K562 (cell line): ENCODE measurements around the gene NDUFS6.

Experiments used
- DIDO1 ChIP-seq: fragments of 450-650 bp; IDR thresholded peaks from 2 replicates; pipeline ENCODE4 v1.6.1; 2016; ENCODE audit warnings: low read depth, missing biosample characterization, missing genetic modification characterization
- FOXJ3 ChIP-seq: sonication (generic); formaldehyde crosslinking; IDR thresholded peaks from 2 replicates; pipeline ENCODE4 v1.4.0; 2020; ENCODE audit warnings: mild to moderate bottlenecking, missing genetic modification reagents
- KLF13 ChIP-seq: fragments of 450-650 bp; IDR thresholded peaks from 2 replicates; pipeline ENCODE4 v1.6.1; 2016; ENCODE audit warnings: missing genetic modification characterization, low read depth, mild to moderate bottlenecking, missing compliant biosample characterization, moderate library complexity, borderline replicate concordance
- LEF1 ChIP-seq: fragments of 450-650 bp; IDR thresholded peaks from 2 replicates; pipeline ENCODE4 v1.6.1; 2016; ENCODE audit warnings: mild to moderate bottlenecking
- POLR2A ChIP-seq: fragments of 450-650 bp; conservative IDR thresholded peaks from 2 replicates; pipeline ENCODE4 v1.6.1; 2016
- POLR2AphosphoS5 ChIP-seq: IDR thresholded peaks from 2 replicates; pipeline ENCODE4 v1.6.1; 2011; ENCODE audit warnings: mild to moderate bottlenecking, low read depth, low read length, moderate library complexity; ENCODE audit not compliant: control insufficient read depth, insufficient read depth
- SLC30A9 ChIP-seq: fragments of 250-450 bp; sonication (Bioruptor Pico); IDR thresholded peaks from 2 replicates; pipeline ENCODE4 v1.8.0; 2022; ENCODE audit warnings: mild to moderate bottlenecking, moderate library complexity
- ZFP30 ChIP-seq: fragments of 250-450 bp; sonication (Bioruptor Pico); IDR thresholded peaks from 2 replicates; pipeline ENCODE4 v1.8.0; 2022; ENCODE audit warnings: moderate library complexity, mild to moderate bottlenecking, inconsistent platforms, borderline replicate concordance
- ZNF175 ChIP-seq: fragments of 200-800 bp; sonication (Bioruptor generic); IDR thresholded peaks from 2 replicates; pipeline ENCODE4 v1.6.1; 2016; ENCODE audit warnings: low read depth, mild to moderate bottlenecking, missing genetic modification characterization, missing compliant biosample characterization
- ZNF507 ChIP-seq: conservative IDR thresholded peaks from 2 replicates; pipeline ENCODE4 v1.6.1; 2017; ENCODE audit warnings: missing genetic modification characterization, missing compliant biosample characterization
- TF ChIP-seq, protein P1 (sequence below), 3 experiments: fragments of 200-800 bp in 1 of 3; sonication (Bioruptor generic) in 1 of 3; sonication (generic) in 1 of 3; formaldehyde crosslinking in 1 of 3; IDR thresholded peaks; 2 replicates each; pipeline versions ENCODE4 v1.6.1 to v1.8.0; 2016 to 2022; ENCODE audit warnings: mild to moderate bottlenecking in 2 of 3, missing compliant biosample characterization in 2 of 3, missing genetic modification characterization in 2 of 3, missing genetic modification reagents in 1 of 3
- TF ChIP-seq, protein P2 (sequence below): IDR thresholded peaks from 2 replicates; pipeline ENCODE4 v1.6.1; 2016; ENCODE audit warnings: missing genetic modification characterization, missing compliant biosample characterization
- TF ChIP-seq, protein P3 (sequence below), 3 experiments: IDR thresholded peaks in 2 of 3; conservative IDR thresholded peaks in 1 of 3; 2 replicates each; pipeline ENCODE4 v1.5.1; 2011 to 2012; ENCODE audit warnings: low read length in 3 of 3, mild to moderate bottlenecking in 3 of 3, control low read depth in 2 of 3, improper control_type of control experiment in 1 of 3, inconsistent platforms in 1 of 3, low read depth in 1 of 3, mixed read lengths in 1 of 3, moderate library complexity in 1 of 3; ENCODE audit not compliant: insufficient read depth in 2 of 3
- TF ChIP-seq, protein P4 (sequence below): fragments of 250-450 bp; sonication (Bioruptor Pico); IDR thresholded peaks from 2 replicates; pipeline ENCODE4 v1.5.0; 2021; ENCODE audit warnings: mild to moderate bottlenecking, moderate library complexity

DNA sequence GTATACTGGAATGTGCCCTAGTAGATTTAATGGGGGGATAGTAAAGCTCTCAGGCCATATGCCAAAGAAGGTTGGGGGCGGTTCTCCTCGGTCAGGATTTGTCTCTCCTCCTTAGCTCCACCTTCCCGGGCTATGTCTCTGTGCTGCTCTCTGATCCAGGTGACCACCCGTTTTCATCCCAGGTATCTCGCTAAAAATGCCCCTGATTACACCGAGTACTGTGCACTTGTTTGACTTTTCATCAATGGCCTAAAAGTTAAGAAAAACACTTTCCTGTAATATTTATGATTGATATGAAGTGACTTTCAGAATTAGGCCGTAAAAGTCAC lies 724 bp downstream of the NDUFS6 start:
- TF ChIP-seq FOXJ3 (no peak), POLR2A (no peak), ZFP30 (CRISPR knock-in tag) (no peak), ZNF507 (tag) (no peak), SLC30A9 (CRISPR knock-in tag) (no peak), KLF13 (tag) (no peak), POLR2AphosphoS5 (no peak), ZNF175 (CRISPR knock-in tag) (no peak), LEF1 (no peak), DIDO1 (tag) (no peak)
- TF ChIP-seq, protein P1, sequence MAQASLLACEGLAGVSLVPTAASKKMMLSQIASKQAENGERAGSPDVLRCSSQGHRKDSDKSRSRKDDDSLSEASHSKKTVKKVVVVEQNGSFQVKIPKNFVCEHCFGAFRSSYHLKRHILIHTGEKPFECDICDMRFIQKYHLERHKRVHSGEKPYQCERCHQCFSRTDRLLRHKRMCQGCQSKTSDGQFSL (CRISPR knock-in tag; IDR thresholded peaks at IDR 0.05), result no peak
- TF ChIP-seq, protein P1 (tag; IDR thresholded peaks at IDR 0.05), result no peak
- TF ChIP-seq, protein P2, sequence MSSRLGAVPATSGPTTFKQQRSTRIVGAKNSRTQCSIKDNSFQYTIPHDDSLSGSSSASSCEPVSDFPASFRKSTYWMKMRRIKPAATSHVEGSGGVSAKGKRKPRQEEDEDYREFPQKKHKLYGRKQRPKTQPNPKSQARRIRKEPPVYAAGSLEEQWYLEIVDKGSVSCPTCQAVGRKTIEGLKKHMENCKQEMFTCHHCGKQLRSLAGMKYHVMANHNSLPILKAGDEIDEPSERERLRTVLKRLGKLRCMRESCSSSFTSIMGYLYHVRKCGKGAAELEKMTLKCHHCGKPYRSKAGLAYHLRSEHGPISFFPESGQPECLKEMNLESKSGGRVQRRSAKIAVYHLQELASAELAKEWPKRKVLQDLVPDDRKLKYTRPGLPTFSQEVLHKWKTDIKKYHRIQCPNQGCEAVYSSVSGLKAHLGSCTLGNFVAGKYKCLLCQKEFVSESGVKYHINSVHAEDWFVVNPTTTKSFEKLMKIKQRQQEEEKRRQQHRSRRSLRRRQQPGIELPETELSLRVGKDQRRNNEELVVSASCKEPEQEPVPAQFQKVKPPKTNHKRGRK, result no peak
- TF ChIP-seq, protein P3, sequence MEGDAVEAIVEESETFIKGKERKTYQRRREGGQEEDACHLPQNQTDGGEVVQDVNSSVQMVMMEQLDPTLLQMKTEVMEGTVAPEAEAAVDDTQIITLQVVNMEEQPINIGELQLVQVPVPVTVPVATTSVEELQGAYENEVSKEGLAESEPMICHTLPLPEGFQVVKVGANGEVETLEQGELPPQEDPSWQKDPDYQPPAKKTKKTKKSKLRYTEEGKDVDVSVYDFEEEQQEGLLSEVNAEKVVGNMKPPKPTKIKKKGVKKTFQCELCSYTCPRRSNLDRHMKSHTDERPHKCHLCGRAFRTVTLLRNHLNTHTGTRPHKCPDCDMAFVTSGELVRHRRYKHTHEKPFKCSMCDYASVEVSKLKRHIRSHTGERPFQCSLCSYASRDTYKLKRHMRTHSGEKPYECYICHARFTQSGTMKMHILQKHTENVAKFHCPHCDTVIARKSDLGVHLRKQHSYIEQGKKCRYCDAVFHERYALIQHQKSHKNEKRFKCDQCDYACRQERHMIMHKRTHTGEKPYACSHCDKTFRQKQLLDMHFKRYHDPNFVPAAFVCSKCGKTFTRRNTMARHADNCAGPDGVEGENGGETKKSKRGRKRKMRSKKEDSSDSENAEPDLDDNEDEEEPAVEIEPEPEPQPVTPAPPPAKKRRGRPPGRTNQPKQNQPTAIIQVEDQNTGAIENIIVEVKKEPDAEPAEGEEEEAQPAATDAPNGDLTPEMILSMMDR (IDR thresholded peaks at IDR 0.05 in 2 of 3, conservative IDR thresholded peaks at IDR 0.05 in 1 of 3; ENCODE audit: insufficient read depth in 2 of 3, low read depth in 1 of 3, low read length in 3 of 3), result no peak
- TF ChIP-seq, protein P4, sequence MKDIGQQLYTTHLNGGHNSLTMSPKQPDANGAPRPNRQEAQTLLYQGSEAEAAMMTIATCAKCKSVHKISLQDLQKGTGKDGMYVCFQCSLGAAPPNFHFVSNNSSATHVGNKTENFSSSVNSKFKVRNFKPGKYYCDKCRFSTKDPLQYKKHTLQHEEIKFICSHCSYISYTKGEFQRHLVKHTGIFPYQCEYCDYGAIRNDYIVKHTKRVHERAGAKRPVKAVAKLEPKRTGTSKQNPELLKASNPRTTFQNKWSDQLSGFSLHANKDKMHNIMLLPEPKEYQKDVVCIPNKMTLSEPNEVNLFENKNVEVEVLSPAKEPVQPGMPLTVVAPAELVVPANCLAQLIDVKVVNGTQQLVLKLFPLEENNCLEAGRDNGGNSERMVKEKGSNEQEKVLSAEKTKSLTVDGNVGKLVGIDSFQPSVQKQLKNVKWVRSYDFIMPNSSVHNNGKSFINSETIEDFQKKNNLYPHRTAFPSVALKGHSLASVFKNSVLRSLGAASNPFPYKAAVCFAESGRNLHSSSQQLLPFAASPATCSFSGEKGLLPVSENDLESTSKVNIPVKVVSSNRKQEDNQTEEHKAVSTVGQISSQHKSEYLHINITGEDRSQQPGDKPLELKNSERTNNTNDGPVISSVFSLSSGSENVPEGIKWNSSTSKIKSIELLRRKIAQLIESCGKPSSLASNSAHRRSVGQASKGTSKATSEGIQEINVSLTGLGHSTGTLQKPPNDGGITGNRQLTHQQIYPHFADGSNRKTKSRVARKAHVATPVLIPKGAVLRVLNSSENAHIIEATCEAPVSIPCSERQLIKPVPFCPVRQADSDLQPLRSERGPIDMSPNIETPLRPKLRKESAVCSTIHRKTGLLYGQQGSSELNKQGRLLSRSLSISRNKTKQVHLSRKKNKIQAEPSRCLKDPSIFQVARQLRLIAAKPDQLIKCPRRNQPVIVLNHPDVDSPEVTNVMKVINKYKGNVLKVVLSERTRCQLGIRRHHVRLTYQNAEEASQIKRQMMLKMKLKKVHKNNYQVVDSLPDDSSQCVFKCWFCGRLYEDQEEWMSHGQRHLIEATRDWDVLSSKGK (CRISPR knock-in tag), result no peak
